ENCODE measurements around the gene MYH9. TPM values are rescaled to one million over a fixed set of nuclear protein-coding genes. Genes with fewer than 3 reads are reported as not detected.
A peak's percentile ranks its signal among the peaks of the same experiment; 100 is the strongest.

The MYH9 gene
- total RNA-seq, 1 experiment from 2014 or later = 258 TPM

- Histone ChIP-seq H3K4me2 (ENCODE audit: low read length) (no peak overlapping the region), H3K9me3 (ENCODE audit: control insufficient read depth in 1 of 2, insufficient read depth in 1 of 2, low read depth in 1 of 2, low read length in 2 of 2) (no peaks in the 10 kb centered on the region), H3K9me2 (ENCODE audit: insufficient read depth) (no peaks in the 10 kb centered on the region), H3K36me3 (ENCODE audit: control insufficient read depth in 1 of 2, insufficient read depth in 2 of 2, low read length in 2 of 2) (peaks cover 39 to 67% of the 10 kb centered on the region in 2 experiments; a peak in 3 of 4 replicates), H3K4me3 (replicated peaks in 1 of 2; ENCODE audit: low read depth in 1 of 2, low read length in 2 of 2) (no peak overlapping the region), H3K9ac (ENCODE audit: low read length) (0 out of 2 replicates have a peak overlapping the region, but pooled peaks have one; percentile 3), H3K27ac (ENCODE audit: low read depth, low read length) (no peak overlapping the region), H2AFZ (ENCODE audit: low read depth, low read length, poor library complexity, severe bottlenecking) (no peak overlapping the region), H3K4me1 (ENCODE audit: control insufficient read depth in 1 of 2, insufficient read depth in 2 of 2, low read length in 2 of 2) (peaks cover 35 to 41% of the 10 kb centered on the region in 2 experiments), H3K27me3 (ENCODE audit: insufficient read depth, low read length) (no peaks in the 10 kb centered on the region), H3K79me2 (ENCODE audit: insufficient read depth, low read length) (peaks cover 85% of the 10 kb centered on the region), H4K20me1 (ENCODE audit: insufficient read depth) (no peaks in the 10 kb centered on the region)
- DNase-seq (ENCODE audit: low read depth, low spot score) (no peak), ATAC-seq (no peak)
- ChIA-PET RAD21 (ENCODE audit: low non-redundant PET in 1 of 2, low total read pairs in 2 of 2, uncharacterized antibody in 2 of 2, unreplicated experiment in 2 of 2) (no interaction called here), CTCF (no interaction called here), POLR2A (no interaction called here)
- TF ChIP-seq EZH2phosphoT487 (IDR thresholded peaks at IDR 0.05; ENCODE audit: borderline replicate concordance) = no peak
- no peak for TF ChIP-seq POLR2A (IDR thresholded peaks at IDR 0.05; ENCODE audit: borderline replicate concordance, extremely low read depth, insufficient read depth, insufficient read length)
- TF ChIP-seq EGR1 (IDR thresholded peaks at IDR 0.05; ENCODE audit: low read depth) = no peak
- no peak for TF ChIP-seq ELF1 (IDR thresholded peaks at IDR 0.05; ENCODE audit: borderline replicate concordance, low read depth)
- TF ChIP-seq ATF3 (IDR thresholded peaks at IDR 0.05) = no peak
- no peak for TF ChIP-seq CBX3 (IDR thresholded peaks at IDR 0.05; ENCODE audit: low read depth)
- TF ChIP-seq JUND (IDR thresholded peaks at IDR 0.05) = no peak
- TF ChIP-seq RAD21 (IDR thresholded peaks at IDR 0.05; ENCODE audit: low read depth) = no peak
- TF ChIP-seq CTCF (IDR thresholded peaks at IDR 0.05 in 2 of 3, conservative IDR thresholded peaks at IDR 0.05 in 1 of 3; ENCODE audit: borderline replicate concordance in 1 of 3, insufficient read depth in 1 of 3, low read depth in 2 of 3, low read length in 2 of 3) = no peak
- no peak for TF ChIP-seq EZH2 (IDR thresholded peaks at IDR 0.05)
- no peak for TF ChIP-seq YY1 (IDR thresholded peaks at IDR 0.05; ENCODE audit: extremely low read depth, insufficient replicate concordance, low read depth, low read length)
- no peak for TF ChIP-seq MAX (IDR thresholded peaks at IDR 0.05)
- TF ChIP-seq FOSL1 (IDR thresholded peaks at IDR 0.05; ENCODE audit: low read depth) = no peak
- no peak for TF ChIP-seq ZBTB33 (IDR thresholded peaks at IDR 0.05; ENCODE audit: extremely low read depth, insufficient replicate concordance, low read length)
- BruUV-seq (replicated peaks) = no TSS peak
- intact Hi-C loops (cut with micrococcal nuclease) = no loop called here
Measured at GRCh38 chr22:36326178-36327161, 61.3 kb downstream of the MYH9 start.

Data from HCT116 (cell line).